ENCODE results near the gene LAMA2.

GRCh38 chr6:129381885-129382284 lies 498.9 kb downstream of the LAMA2 start:
- TF ChIP-seq EZH2phosphoT487 (IDR thresholded peaks at IDR 0.05; ENCODE audit: unreplicated experiment), result no peak
- no peak for TF ChIP-seq CTCF (conservative IDR thresholded peaks at IDR 0.05; ENCODE audit: low read depth in 2 of 2)
- TF ChIP-seq REST (IDR thresholded peaks at IDR 0.05; ENCODE audit: unreplicated experiment), result no peak
- no peak for TF ChIP-seq STAT1 (IDR thresholded peaks at IDR 0.05; ENCODE audit: unreplicated experiment)
- TF ChIP-seq EZH2 (IDR thresholded peaks at IDR 0.05; ENCODE audit: low read depth, unreplicated experiment), result no peak
- TF ChIP-seq NANOG (IDR thresholded peaks at IDR 0.05; ENCODE audit: borderline replicate concordance), result no peak
